Measurements from ENCODE around the gene TOP2B. TPM values are rescaled to one million over a fixed set of nuclear protein-coding genes. Genes with fewer than 3 reads are reported as not detected.
A peak's percentile ranks its signal among the peaks of the same experiment; 100 is the strongest.

TOP2B gene
- total RNA-seq, 2 donors from 2014 or later = 126 to 145 TPM

- no peak overlapping the region for H3K4me3 Mint-ChIP-seq
- no peak overlapping the region for H3K27ac Mint-ChIP-seq
- no peaks in the 10 kb centered on the region for H3K4me1 Mint-ChIP-seq (ENCODE audit: low read depth in 2 of 2)
- H3K36me3 Mint-ChIP-seq = no peaks in the 10 kb centered on the region
- peaks cover 15 to 29% of the 10 kb centered on the region in 2 donors for H3K27me3 Mint-ChIP-seq
- DNase-seq (ENCODE audit: low spot score) (no peak), ATAC-seq (no peak)
- H3K9me3 Mint-ChIP-seq = no peaks in the 10 kb centered on the region
Measured at GRCh38 chr3:25686766-25687165, 22.1 kb upstream of the TOP2B start.

DNA sequence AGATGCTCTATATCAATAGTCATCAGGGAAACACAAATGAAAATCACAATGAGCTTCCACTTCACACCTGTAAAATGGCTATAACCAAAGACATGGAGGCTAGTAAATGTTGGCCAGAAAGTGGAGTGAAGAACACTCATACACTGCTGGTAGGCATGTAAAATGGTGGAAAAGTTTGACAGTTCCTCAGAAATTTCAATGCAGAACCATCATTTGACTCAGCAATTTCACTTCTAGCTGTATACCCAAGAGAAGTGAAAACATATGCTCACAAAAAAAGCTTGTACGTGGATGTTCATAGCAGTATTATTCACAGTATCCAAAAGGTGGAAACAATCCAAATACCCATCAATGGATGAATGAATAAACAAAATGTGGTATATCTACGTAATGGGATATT lies 19.2 kb upstream of the TOP2B start:
- Mint-ChIP-seq H3K4me3 (no peak overlapping the region), H3K27ac (no peak overlapping the region), H3K27me3 (peaks cover 7 to 16% of the 10 kb centered on the region in 2 donors), H3K9me3 (no peaks in the 10 kb centered on the region), H3K36me3 (no peaks in the 10 kb centered on the region), H3K4me1 (ENCODE audit: low read depth in 2 of 2) (no peaks in the 10 kb centered on the region)
- no peak for DNase-seq (ENCODE audit: low spot score)
- no peak for ATAC-seq

- Mint-ChIP-seq H3K4me3 (no peak overlapping the region), H3K36me3 (no peaks in the 10 kb centered on the region), H3K9me3 (no peaks in the 10 kb centered on the region), H3K27me3 (peaks cover 2 to 12% of the 10 kb centered on the region in 2 donors), H3K4me1 (ENCODE audit: low read depth in 2 of 2) (no peaks in the 10 kb centered on the region), H3K27ac (no peak overlapping the region)
- ATAC-seq = no peak
- DNase-seq (ENCODE audit: low spot score) = no peak
Measured at GRCh38 chr3:25683410-25683809, 18.7 kb upstream of the TOP2B start.

DNA sequence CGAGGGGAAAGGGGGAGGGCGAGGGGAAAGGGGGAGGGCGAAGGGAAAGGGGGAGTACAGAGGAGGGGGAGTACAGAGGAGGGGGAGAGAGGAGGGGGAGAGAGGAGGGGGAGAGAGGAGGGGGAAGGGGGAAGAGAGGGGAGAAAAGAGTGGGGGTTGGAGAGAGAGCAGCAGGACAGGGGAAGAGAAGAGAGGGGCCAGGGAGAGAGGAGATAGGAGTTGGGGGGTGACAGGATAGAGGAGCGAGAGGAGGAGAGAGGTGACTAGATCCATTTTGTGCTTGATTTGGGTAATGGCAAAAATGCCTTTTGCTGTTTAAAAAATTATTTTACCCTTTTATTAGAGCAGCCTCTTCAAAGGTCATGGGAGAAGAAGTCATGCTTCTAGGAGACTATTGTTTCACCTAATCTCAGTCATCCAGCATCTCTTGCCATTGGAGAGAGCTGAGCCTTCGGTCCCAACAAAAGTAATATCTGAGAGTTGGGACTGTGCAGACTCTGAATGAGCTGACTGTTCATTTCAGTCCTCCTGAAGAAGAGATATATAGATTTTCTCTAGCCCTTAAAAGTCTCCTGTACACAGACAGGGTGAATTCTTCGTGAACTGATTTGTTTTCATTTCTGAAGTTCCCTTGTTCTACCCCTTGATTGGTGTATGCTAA lies 15.1 kb upstream of the TOP2B start:
- peak overlapping the region in 1 of 2 donors; percentile 27 for H3K27ac Mint-ChIP-seq
- DNase-seq (ENCODE audit: low spot score) (no peak), ATAC-seq (no peak)
- no peaks in the 10 kb centered on the region for H3K36me3 Mint-ChIP-seq
- no peaks in the 10 kb centered on the region for H3K4me1 Mint-ChIP-seq (ENCODE audit: low read depth in 2 of 2)
- no peaks in the 10 kb centered on the region for H3K9me3 Mint-ChIP-seq
- H3K4me3 Mint-ChIP-seq = no peak overlapping the region
- no peaks in the 10 kb centered on the region for H3K27me3 Mint-ChIP-seq

GRCh38 chr3:25679166-25679565 lies 14.5 kb upstream of the TOP2B start:
- no peak for ATAC-seq

GRCh38 chr3:25678581-25678980 lies 13.9 kb upstream of the TOP2B start:
- no peak for DNase-seq (ENCODE audit: low spot score)
- no peaks in the 10 kb centered on the region for H3K36me3 Mint-ChIP-seq
- no peak overlapping the region for H3K27ac Mint-ChIP-seq
- H3K4me3 Mint-ChIP-seq = no peak overlapping the region
- H3K27me3 Mint-ChIP-seq = no peaks in the 10 kb centered on the region
- ATAC-seq = no peak
- H3K9me3 Mint-ChIP-seq = no peaks in the 10 kb centered on the region
- no peaks in the 10 kb centered on the region for H3K4me1 Mint-ChIP-seq (ENCODE audit: low read depth in 2 of 2)

More at GRCh38 chr3:25679166-25679565, 14.5 kb upstream of the TOP2B start:
- Mint-ChIP-seq H3K27me3 (no peaks in the 10 kb centered on the region), H3K9me3 (no peaks in the 10 kb centered on the region), H3K27ac (no peak overlapping the region), H3K36me3 (no peaks in the 10 kb centered on the region), H3K4me1 (ENCODE audit: low read depth in 2 of 2) (no peaks in the 10 kb centered on the region), H3K4me3 (no peak overlapping the region)
- no peak for DNase-seq (ENCODE audit: low spot score)

- Mint-ChIP-seq H3K4me3 (no peak overlapping the region), H3K27me3 (no peaks in the 10 kb centered on the region)
Measured at GRCh38 chr3:25677121-25677520, 12.4 kb upstream of the TOP2B start.

DNA sequence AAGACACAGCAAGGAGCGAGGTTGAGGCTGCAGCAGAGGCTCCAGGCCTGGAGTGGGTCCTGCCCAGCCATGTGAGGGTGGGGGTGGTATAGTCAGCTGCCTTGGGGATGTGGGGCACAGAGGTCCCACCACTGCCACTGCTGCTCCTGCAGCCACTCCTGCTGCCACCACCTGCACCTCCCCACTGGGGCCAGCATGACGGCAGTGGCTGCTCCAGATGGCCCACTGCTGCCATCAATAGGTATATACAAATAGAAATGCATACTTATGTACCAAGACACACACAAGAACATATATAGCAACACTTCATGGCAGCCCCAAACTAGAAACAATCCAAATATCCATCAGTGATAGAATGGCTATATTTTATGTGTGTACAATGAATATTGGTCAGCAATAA lies 10.0 kb upstream of the TOP2B start:
- no peak for ATAC-seq

More at GRCh38 chr3:25677121-25677520, 12.4 kb upstream of the TOP2B start:
- Mint-ChIP-seq H3K27ac (no peak overlapping the region), H3K4me1 (ENCODE audit: low read depth in 2 of 2) (no peaks in the 10 kb centered on the region), H3K9me3 (no peaks in the 10 kb centered on the region), H3K36me3 (no peaks in the 10 kb centered on the region)
- DNase-seq (ENCODE audit: low spot score) (no peak), ATAC-seq (no peak)

DNA sequence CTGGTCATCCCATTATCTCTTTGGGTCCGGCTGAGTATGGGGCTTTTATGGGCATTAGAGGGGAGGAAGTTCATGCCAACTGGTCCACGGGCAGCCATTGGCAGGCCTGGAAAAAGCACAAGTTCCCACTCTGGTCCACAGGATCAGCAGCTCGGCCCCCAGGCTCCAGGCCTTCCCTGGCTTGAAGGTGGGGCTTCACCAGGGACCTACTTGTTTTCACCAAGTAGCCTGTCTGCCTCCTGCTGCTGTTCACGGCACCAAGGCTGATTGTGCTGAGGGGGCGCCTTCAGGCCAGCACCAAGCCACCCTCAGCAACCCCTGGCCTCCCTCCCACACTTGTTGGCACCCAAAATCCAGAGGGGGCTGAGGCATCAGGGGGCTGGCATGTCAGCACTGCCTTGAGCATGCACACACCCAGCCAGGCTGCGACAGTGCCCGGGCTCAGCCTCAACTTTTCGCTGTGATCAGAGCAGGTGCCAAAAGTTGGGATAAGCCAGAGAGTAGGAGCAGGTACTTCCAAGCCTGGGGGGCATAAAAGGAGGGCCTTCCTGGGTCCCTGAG lies 9.1 kb upstream of the TOP2B start:
- Mint-ChIP-seq H3K4me1 (ENCODE audit: low read depth in 2 of 2) (peaks cover 0 to 2% of the 10 kb centered on the region in 2 donors), H3K27ac (no peak overlapping the region), H3K9me3 (no peaks in the 10 kb centered on the region), H3K4me3 (no peak overlapping the region), H3K36me3 (no peaks in the 10 kb centered on the region), H3K27me3 (no peaks in the 10 kb centered on the region)
- DNase-seq (ENCODE audit: low spot score) = no peak
- no peak for ATAC-seq

More for the DNA sequence above, 10.0 kb upstream of the TOP2B start:
- DNase-seq (ENCODE audit: low spot score) = no peak
- no peak overlapping the region for H3K27ac Mint-ChIP-seq
- no peaks in the 10 kb centered on the region for H3K36me3 Mint-ChIP-seq
- H3K9me3 Mint-ChIP-seq = no peaks in the 10 kb centered on the region
- H3K4me1 Mint-ChIP-seq (ENCODE audit: low read depth in 2 of 2) = peaks cover 0 to 2% of the 10 kb centered on the region in 2 donors
- H3K4me3 Mint-ChIP-seq = no peak overlapping the region
- H3K27me3 Mint-ChIP-seq = no peaks in the 10 kb centered on the region

- DNase-seq (ENCODE audit: low spot score) (peak; percentile 84), ATAC-seq (peak; percentile 59 to 68)
- peaks cover 11% of the 10 kb centered on the region for H3K36me3 Mint-ChIP-seq
- H3K9me3 Mint-ChIP-seq = no peaks in the 10 kb centered on the region
- no peaks in the 10 kb centered on the region for H3K27me3 Mint-ChIP-seq
- H3K4me1 Mint-ChIP-seq (ENCODE audit: low read depth in 2 of 2) = peaks cover 34 to 35% of the 10 kb centered on the region in 2 donors
- peak overlapping the region; percentile 90 for H3K4me3 Mint-ChIP-seq
- H3K27ac Mint-ChIP-seq = peak overlapping the region; percentile 96
Measured at GRCh38 chr3:25665315-25666280, 891 bp upstream of the TOP2B start.

GRCh38 chr3:25663869-25664811 lies 567 bp downstream of the TOP2B start:
- Mint-ChIP-seq H3K9me3 (no peaks in the 10 kb centered on the region), H3K4me3 (peak overlapping the region; percentile 90), H3K4me1 (ENCODE audit: low read depth in 2 of 2) (peaks cover 37 to 46% of the 10 kb centered on the region in 2 donors), H3K36me3 (peaks cover 11% of the 10 kb centered on the region), H3K27ac (peak overlapping the region; percentile 96), H3K27me3 (no peaks in the 10 kb centered on the region)
- DNase-seq (ENCODE audit: low spot score) = peak; percentile 89
- peak; percentile 57 to 72 for ATAC-seq

- Mint-ChIP-seq H3K4me1 (ENCODE audit: low read depth in 2 of 2) (peaks cover 43 to 51% of the 10 kb centered on the region in 2 donors), H3K4me3 (peak overlapping the region; percentile 90), H3K27ac (peak overlapping the region; percentile 84 to 96), H3K27me3 (no peaks in the 10 kb centered on the region), H3K36me3 (peaks cover 11% of the 10 kb centered on the region), H3K9me3 (no peaks in the 10 kb centered on the region)
- DNase-seq (ENCODE audit: low spot score) = no peak
- ATAC-seq = no peak
Measured at GRCh38 chr3:25663347-25663868, 1.3 kb downstream of the TOP2B start.

Measured in natural killer cell treated with Interleukin-12 subunit alpha and Interleukin-12 subunit beta and Interleukin-15 and Interleukin-18, amount 100 ng/mL, for 72 hours (primary cell).